GM12873 (cell line): ENCODE measurements around the gene PYHIN1.

ENCODE experiments used
- CTCF ChIP-seq: IDR thresholded peaks from 2 replicates; pipeline ENCODE4 v1.5.1; 2012; ENCODE audit warnings: low read depth, mild to moderate bottlenecking, moderate library complexity, low read length, control low read depth; ENCODE audit not compliant: insufficient read depth; ENCODE audit errors: missing control alignments

Gene PYHIN1

GRCh38 chr1:159005161-159005560, 73.8 kb downstream of the PYHIN1 start:
- no peak for TF ChIP-seq CTCF

DNA sequence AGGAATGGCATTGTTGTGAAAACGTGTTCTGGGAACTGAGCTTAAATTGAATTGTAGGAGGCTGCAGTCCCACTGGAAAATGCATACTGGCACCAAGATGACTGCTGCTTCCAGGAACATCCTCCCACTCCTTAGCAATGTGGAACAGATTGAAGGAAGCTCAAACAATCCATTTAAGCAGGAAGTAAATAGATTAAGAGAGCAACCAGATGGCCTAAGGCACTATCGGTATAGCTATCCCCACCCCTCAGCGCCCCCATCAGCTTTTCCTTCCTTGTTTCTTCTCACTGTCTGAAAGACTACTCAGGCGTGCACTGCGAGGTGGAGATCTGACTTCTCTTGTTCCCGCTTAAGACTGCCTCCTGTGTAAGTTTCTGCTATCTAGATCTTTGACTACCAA, 74.3 kb downstream of the PYHIN1 start:
- TF ChIP-seq CTCF = peak; percentile 2

DNA sequence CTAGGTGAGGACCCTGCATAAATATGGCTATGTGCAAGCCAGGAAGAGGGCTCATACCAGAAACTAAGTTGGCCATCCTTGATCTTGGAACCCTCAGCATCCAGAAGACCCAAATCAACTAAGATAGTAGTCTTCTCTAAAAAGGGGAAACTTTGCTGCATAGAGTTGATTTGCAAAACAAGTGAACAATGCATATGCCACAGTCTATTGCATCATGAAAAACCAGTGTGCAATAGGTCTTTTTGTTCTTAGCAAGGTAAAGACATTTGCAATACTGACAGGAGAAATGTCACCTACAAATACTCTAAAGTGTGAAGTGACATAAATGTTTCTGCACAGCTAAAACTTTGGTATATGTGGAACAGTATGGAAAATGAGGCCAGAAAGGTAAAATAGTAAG, 76.4 kb downstream of the PYHIN1 start:
- TF ChIP-seq CTCF = no peak

DNA sequence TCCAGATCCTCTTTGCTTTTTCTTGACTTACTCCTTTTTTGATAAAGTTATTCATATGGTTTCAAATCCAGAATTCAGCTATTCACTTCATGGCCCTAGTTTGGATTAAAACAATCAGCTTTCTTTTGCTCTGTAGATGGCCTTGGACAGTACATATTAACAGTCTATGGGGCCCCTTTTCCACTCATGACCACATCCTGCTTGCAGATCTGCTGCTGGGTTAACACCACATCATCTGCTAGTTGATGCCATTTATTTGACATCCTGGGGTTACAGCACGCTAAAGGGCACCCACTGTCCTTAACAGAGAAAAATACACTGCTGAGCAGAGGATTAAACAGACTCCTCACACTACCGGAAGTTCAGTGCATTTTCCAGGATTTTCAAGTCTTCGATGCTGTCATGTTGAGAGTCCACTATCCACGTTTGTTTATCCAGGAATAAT, 77.4 kb downstream of the PYHIN1 start:
- no peak for TF ChIP-seq CTCF

DNA sequence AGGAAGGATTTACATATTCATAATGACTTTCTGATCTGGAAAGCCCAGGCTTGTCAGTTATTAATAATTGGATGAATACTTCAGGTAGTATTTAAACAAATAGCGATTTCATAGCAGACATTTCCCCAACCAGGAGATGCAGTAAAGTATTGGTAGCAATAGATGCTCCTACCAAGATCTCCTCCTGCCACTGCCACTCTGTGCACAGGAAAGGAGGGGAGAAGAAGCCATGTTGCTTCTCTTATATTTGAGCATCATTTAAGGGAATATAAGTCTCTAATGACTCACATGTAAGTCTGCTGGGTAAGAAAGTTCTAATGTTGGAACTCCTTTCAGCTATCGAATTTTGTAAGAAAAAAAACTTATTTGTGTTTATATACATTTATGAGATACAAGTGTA, 77.9 kb downstream of the PYHIN1 start:
- no peak for TF ChIP-seq CTCF

- TF ChIP-seq CTCF = no peak
These were observed 78.5 kb downstream of the PYHIN1 start, which contains the start of gene IFI16 for GRCh38 chr1:159009704-159010361. Gene IFI16 (plus strand): TSS chr1:159009907. CDS start chr1:159014681, 4,774 bp downstream.

DNA sequence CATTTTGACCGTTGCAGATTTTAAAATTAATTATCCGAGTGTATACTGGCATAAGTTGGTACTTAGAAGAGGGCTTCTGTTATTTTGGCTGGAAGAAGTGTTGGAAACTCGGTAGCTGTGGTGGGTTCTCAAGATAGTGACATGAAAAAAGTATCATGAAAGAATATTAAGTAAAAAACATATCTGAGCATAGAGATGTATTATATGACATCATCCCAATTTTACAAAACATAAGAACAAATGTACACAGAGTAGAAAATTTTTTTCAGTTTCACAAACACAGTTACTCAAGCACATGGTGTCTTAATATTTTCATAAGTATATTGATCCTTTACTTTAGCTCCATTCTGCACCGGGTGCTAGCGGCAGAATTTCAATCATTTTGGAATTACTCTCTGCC, 79.0 kb downstream of the PYHIN1 start:
- TF ChIP-seq CTCF = no peak

- no peak for TF ChIP-seq CTCF
These were observed 80.4 kb downstream of the PYHIN1 start for GRCh38 chr1:159011751-159012150.
